GM10266 (cell line): Measurements from ENCODE around the gene SFMBT1.
A peak's percentile ranks its signal among the peaks of the same experiment; 100 is the strongest.

ENCODE experiments used
- DNase-seq: peaks from one replicate; pipeline ENCODE4 v3.0.0; 2012; ENCODE audit errors: extremely low spot score
- CTCF ChIP-seq: IDR thresholded peaks from 2 replicates; pipeline ENCODE4 v1.5.1; 2012; ENCODE audit warnings: mild to moderate bottlenecking, low read depth; ENCODE audit not compliant: control insufficient read depth, insufficient read depth; ENCODE audit errors: missing control alignments

The SFMBT1 gene

GRCh38 chr3:52973806-52974205 lies 72.1 kb downstream of the SFMBT1 start:
- TF ChIP-seq CTCF: no peak
- no peak for DNase-seq

- TF ChIP-seq CTCF: no peak
Observed at GRCh38 chr3:52971895-52972294, 74.0 kb downstream of the SFMBT1 start.

GRCh38 chr3:52967398-52967797 lies 78.5 kb downstream of the SFMBT1 start:
- TF ChIP-seq CTCF: no peak

More at GRCh38 chr3:52971895-52972294, 74.0 kb downstream of the SFMBT1 start:
- no peak for DNase-seq

DNA sequence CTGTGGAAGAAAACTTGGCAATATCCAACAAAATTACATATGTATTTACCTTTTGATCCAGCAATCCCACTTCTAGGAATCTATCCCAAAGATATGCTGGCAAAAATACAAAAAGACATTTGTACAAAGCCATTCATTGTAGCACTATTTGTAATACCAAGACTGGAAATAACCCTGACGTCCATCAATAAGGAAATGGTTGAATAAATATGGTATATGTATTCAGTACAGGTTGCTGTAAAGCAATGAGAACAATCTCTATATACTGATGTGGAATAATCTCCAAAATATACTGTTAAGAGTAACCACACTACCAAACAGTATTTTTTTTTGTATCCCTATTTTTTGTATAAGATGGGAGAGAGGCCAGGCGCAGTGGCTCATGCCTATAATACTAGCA lies 83.7 kb downstream of the SFMBT1 start:
- no peak for TF ChIP-seq CTCF
- no peak for DNase-seq

More at GRCh38 chr3:52967398-52967797, 78.5 kb downstream of the SFMBT1 start:
- no peak for DNase-seq

GRCh38 chr3:52959773-52960172 lies 86.1 kb downstream of the SFMBT1 start:
- no peak for DNase-seq
- no peak for TF ChIP-seq CTCF

DNA sequence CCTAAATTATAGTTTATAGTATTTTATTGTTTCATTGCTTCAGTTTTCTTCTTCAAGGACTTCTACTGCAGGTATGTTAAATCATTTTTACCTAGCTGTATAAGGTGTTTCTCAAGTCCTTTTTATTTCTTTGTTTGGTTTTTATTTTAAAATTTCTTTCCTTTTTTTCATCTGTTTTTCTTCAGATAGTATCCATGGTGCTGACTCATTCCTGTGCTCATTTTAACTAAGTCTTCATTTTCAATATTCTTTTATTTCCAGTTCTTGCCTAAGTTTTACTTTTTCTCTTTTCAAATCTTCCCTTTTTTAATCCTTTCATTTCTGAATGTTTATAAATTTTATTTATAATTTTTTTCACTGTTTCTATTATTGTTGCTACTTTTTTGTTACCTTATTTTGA lies 106.3 kb downstream of the SFMBT1 start:
- DNase-seq: no peak
- TF ChIP-seq CTCF: no peak

GRCh38 chr3:52934630-52935530 lies 111.0 kb downstream of the SFMBT1 start:
- peak; percentile 63 for DNase-seq
- TF ChIP-seq CTCF: peak; percentile 79
